OCI-LY7 (cell line): Measurements from ENCODE around the gene SRR.
"Not testable (repeated sequence)": the region's sequence is repeated elsewhere in the genome, so short reads cannot be mapped to it uniquely, and the experiment has no call there.

Source experiments
- CTCF ChIP-seq: fragments of 200-600 bp; sonication (generic); conservative IDR thresholded peaks from 2 replicates; pipeline ENCODE4 v1.5.1; 2014; ENCODE audit warnings: mild to moderate bottlenecking, antibody characterized with exemption, low read length, moderate library complexity, mixed read lengths
- EZH2phosphoT487 ChIP-seq: fragments of 200-600 bp; sonication (generic); IDR thresholded peaks from 2 replicates; pipeline ENCODE4 v1.6.1; 2018; ENCODE audit warnings: low read depth, borderline replicate concordance, mild to moderate bottlenecking, mixed run types, antibody characterized with exemption, low read length, moderate library complexity, mixed read lengths

- not testable (repeated sequence) for TF ChIP-seq EZH2phosphoT487, CTCF
These were observed 38.6 kb upstream of the SRR start for GRCh38 chr17:2265166-2265565.
